Chondrocyte (in vitro differentiated cells): ENCODE data around the gene ROBO2. TPM values are rescaled to one million over a fixed set of nuclear protein-coding genes. Genes with fewer than 3 reads are reported as not detected.

Experiments used
- DNase-seq: peaks from one replicate; pipeline ENCODE4 v3.0.0; 2021; ENCODE audit warnings: mixed read lengths, low spot score
- H3K27ac Mint-ChIP-seq: one replicate; pipeline ENCODE4 v1.8.0; 2021; ENCODE audit warnings: mild to moderate bottlenecking, moderate library complexity, mixed read lengths; ENCODE audit not compliant: unreplicated experiment
- H3K27me3 Mint-ChIP-seq: 2 replicates; pipeline ENCODE4 v1.8.0; 2021; ENCODE audit warnings: low read depth, mixed read lengths
- H3K36me3 Mint-ChIP-seq: 2 replicates; pipeline ENCODE4 v1.8.0; 2021; ENCODE audit warnings: low read depth, mixed read lengths
- H3K4me1 Mint-ChIP-seq: 2 replicates; pipeline ENCODE4 v1.8.0; 2021; ENCODE audit warnings: low read depth, mild to moderate bottlenecking, mixed read lengths
- H3K4me3 Mint-ChIP-seq: one replicate; pipeline ENCODE4 v1.8.0; 2021; ENCODE audit warnings: mild to moderate bottlenecking, moderate library complexity, mixed read lengths; ENCODE audit not compliant: unreplicated experiment
- H3K9me3 Mint-ChIP-seq: 2 replicates; pipeline ENCODE4 v1.8.0; 2021; ENCODE audit warnings: low read depth, mixed read lengths
- CTCF ChIP-seq: fragments of 200-600 bp; sonication (generic); IDR thresholded peaks from 2 replicates; pipeline ENCODE4 v1.5.0; 2021; ENCODE audit warnings: antibody characterized with exemption, mild to moderate bottlenecking, moderate library complexity
- total RNA-seq: library from RNA; stranded (reverse); gene quantifications from 3 replicates; pipeline ENCODE4 v1.2.1, GENCODE V29; 2021

ROBO2 gene
- total RNA-seq, 1 donor from 2014 or later: 1.7 TPM

GRCh38 chr3:77652624-77653023 is 612.7 kb downstream of the ROBO2 start:
- Mint-ChIP-seq H3K36me3 (no peaks in the 10 kb centered on the region), H3K27me3 (no peaks in the 10 kb centered on the region), H3K4me1 (peaks cover 17% of the 10 kb centered on the region), H3K27ac (no peak overlapping the region), H3K4me3 (no peak overlapping the region), H3K9me3 (no peaks in the 10 kb centered on the region)
- TF ChIP-seq CTCF: no peak
- no peak for DNase-seq

DNA sequence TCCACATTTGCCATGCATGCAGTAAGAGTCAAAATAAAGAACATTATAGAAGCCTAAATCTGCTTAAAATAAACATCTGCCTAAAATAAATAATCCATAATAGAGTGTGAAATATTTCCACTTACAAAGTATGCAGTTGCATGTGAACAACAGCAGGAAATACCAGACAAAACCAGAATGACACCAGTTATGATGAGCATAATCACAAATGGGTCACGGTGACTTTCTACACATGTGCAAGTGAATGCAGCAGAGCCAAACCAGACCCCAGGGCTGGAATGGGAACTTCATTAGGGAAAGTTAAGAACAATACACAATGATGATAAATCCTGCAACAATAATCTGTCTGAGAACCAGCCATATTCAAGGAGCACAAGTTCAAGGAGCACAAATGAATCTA is 615.5 kb downstream of the ROBO2 start:
- peaks cover 13% of the 10 kb centered on the region for H3K9me3 Mint-ChIP-seq
- peaks cover 17% of the 10 kb centered on the region for H3K4me1 Mint-ChIP-seq
- TF ChIP-seq CTCF: no peak
- peaks cover 7% of the 10 kb centered on the region for H3K36me3 Mint-ChIP-seq
- H3K27me3 Mint-ChIP-seq: no peaks in the 10 kb centered on the region
- no peak overlapping the region for H3K4me3 Mint-ChIP-seq
- DNase-seq: no peak
- no peak overlapping the region for H3K27ac Mint-ChIP-seq

GRCh38 chr3:77660718-77661117 is 620.8 kb downstream of the ROBO2 start:
- TF ChIP-seq CTCF: no peak
- Mint-ChIP-seq H3K4me1 (peaks cover 2% of the 10 kb centered on the region), H3K9me3 (peaks cover 23% of the 10 kb centered on the region), H3K27ac (no peak overlapping the region), H3K36me3 (peaks cover 8% of the 10 kb centered on the region), H3K4me3 (no peak overlapping the region), H3K27me3 (no peaks in the 10 kb centered on the region)
- no peak for DNase-seq

- no peak overlapping the region for H3K4me3 Mint-ChIP-seq
- no peak overlapping the region for H3K27ac Mint-ChIP-seq
- no peak for TF ChIP-seq CTCF
- no peaks in the 10 kb centered on the region for H3K27me3 Mint-ChIP-seq
- peaks cover 7% of the 10 kb centered on the region for H3K9me3 Mint-ChIP-seq
- peaks cover 6% of the 10 kb centered on the region for H3K4me1 Mint-ChIP-seq
- peaks cover 1% of the 10 kb centered on the region for H3K36me3 Mint-ChIP-seq
- no peak for DNase-seq
Observed at GRCh38 chr3:77667901-77668300, 628.0 kb downstream of the ROBO2 start.

DNA sequence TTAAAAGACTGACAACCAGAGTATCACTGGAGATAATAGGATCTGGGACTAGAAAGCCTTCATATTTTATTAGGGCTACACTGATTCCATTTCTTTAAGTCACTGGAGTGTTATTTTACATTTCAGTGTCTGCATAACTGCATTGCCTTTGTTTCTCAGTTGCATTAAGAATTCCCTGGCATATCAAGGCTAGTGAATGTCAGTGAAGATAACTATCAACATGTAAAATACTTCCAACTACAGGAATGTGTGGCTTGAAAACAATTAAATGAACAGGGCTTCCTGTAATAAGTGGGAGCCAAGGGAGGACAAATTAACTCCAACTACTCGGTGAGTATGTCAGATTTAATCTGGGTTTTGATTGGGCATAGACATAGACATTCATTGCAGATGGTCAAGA is 628.5 kb downstream of the ROBO2 start:
- Mint-ChIP-seq H3K4me1 (peaks cover 9% of the 10 kb centered on the region), H3K4me3 (no peak overlapping the region), H3K27me3 (no peaks in the 10 kb centered on the region), H3K9me3 (peaks cover 2% of the 10 kb centered on the region), H3K36me3 (peaks cover 1% of the 10 kb centered on the region), H3K27ac (no peak overlapping the region)
- no peak for DNase-seq
- no peak for TF ChIP-seq CTCF
